NCI-H510A (cell line): ENCODE measurements around the gene MYL9.
"Not testable (repeated sequence)": the region's sequence is repeated elsewhere in the genome, so short reads cannot be mapped to it uniquely, and the experiment has no call there.

Source experiments
- DNase-seq: peaks from one replicate; lab custom pipeline; 2025; lab: John Stamatoyannopoulos, UW

MYL9 gene

DNA sequence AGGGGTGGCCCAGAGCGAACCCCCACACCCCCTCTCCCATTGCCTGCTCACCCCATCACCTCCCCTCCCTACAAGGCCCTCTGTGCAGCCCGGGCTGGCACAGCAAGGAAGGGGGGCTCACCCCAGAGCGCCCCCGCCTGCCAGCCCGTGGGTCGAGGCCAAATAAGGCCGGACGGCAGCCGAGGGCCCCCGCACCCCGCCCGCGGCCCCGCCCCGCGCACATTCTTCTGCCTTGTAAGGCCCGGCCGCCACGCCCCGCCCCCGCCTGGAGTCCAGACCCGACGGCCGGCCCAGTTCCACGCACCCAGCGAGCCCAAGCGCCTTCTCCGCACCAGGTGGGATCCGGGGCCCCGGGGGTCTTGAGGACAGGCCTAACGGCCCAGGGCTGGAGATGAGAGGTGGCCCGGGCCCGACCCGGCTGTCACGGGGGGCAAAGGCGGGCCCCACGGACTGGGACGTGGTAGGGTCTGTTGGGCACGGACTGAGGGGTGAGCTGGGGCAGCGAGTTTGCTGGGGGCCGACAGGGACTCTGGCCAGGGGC is at the start of gene MYL9:
Gene MYL9, plus strand, starts transcription at position 293 of the 541 bp plus-strand sequence. CDS start 3,366 bp downstream, outside the sequence.
- no peak for DNase-seq

GRCh38 chr20:36491901-36492617 is 49.3 kb upstream of the MYL9 start:
- no peak for DNase-seq

GRCh38 chr20:36493051-36493800 is 48.1 kb upstream of the MYL9 start:
- no peak for DNase-seq

DNA sequence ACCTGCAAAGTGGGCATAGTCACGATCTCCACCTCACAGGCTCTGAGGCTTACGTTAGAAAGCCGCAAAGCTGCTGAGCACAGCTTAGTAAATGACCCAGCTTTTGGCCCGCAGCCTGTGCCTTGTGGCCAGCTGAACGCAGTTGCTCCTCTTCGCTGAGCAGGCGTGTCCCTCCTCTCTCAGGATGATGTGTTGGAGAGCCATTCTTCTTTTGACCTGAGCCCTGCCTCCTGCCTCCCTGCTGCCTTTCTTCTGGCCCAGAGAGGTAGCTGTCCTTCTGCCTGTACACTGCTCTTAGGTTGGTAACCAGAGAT is 47.6 kb upstream of the MYL9 start:
- DNase-seq, result no peak

DNA sequence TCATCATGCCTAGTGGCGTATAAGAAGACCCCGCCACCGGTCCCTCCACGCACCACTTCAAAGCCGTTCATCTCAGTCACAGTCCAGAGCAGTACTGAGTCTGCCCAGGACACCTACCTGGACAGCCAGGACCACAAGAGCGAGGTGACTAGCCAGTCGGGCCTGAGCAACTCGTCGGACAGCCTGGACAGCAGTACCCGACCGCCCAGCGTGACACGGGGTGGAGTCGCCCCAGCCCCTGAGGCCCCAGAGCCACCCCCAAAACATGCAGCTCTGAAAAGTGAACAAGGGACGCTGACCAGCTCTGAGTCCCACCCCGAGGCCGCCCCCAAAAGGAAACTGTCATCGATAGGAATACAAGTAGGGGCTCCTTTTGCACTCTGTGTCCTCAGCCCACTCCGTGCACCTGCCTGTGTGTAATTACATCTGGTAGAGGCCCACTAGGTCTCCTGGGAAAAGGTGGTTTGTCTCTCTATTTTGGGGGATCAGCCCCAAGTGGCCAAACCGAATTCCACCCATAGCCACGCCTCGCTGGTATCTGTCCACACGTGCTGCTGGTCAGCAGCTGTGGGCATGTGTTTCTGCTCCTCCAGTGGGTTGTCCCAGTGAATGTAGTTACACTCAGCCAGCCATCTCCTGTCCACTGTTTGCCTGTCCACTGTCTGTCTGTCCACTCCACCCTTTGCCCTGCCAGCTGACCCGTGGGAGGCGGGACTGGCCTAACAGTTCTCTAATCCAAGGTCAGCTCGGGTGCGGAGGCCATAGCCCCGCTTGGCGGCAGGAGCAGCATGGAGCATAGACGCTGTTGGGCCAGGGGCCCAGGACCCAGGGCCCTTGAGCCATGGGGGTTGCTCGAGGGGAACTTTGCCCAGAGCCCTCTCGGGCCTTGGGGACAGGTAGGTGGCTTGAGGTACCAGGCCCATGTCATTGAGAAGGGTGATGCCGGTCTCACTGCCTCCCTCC is 44.3 kb upstream of the MYL9 start:
- no peak for DNase-seq

GRCh38 chr20:36497856-36498255 is 43.5 kb upstream of the MYL9 start:
- DNase-seq, result no peak

GRCh38 chr20:36498386-36499179 is 42.7 kb upstream of the MYL9 start:
- no peak for DNase-seq

DNA sequence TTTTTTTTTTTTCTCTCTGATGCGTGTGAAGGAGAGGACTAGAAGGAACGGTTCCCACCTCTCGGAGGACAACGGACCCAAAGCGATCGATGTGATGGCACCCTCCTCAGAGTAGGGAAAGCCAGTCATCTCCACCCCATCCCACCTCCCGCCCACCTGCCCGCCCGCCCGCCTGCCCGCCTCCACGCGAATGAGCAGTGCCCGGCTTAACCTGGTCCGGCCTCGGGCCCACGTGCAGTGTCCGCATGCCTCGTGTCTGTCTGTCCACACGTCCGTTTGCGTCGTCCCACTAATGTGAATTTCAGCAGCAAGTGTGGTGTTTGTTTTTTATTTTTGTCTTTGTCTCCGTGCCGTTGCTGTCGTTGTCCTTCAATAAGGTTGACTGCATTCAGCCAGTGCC is 42.1 kb upstream of the MYL9 start:
- no peak for DNase-seq

DNA sequence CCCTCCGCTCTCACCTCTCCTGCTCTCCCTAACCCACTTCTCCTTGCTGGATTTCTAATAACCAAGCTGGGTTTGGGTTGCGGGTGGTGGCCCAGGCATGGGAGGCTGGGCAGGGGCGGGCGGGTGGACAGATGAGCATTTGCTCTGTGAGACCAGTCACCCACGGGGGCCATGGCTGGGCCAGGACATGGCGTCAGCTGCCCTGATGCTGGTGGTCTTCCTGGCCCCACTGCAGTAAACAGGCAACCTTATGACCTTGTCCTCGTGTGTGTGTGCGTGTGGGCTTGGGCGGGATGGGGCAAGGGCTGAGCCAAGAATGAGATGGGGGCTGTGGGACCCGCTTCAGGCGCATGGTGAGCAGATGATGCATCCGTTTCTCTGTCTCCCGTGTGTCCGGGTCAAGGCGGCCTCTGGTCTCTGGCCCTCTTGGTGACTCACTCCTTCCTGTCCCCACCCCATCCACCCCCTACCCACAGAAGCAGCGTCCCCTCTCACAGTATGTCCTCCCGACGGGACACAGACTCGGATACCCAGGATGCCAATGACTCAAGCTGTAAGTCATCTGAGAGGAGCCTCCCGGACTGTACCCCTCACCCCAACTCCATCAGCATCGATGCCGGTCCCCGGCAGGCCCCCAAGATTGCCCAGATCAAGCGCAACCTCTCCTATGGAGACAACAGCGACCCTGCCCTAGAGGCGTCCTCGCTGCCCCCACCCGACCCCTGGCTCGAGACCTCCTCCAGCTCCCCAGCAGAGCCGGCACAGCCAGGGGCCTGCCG is 41.4 kb upstream of the MYL9 start:
- DNase-seq, result no peak

DNA sequence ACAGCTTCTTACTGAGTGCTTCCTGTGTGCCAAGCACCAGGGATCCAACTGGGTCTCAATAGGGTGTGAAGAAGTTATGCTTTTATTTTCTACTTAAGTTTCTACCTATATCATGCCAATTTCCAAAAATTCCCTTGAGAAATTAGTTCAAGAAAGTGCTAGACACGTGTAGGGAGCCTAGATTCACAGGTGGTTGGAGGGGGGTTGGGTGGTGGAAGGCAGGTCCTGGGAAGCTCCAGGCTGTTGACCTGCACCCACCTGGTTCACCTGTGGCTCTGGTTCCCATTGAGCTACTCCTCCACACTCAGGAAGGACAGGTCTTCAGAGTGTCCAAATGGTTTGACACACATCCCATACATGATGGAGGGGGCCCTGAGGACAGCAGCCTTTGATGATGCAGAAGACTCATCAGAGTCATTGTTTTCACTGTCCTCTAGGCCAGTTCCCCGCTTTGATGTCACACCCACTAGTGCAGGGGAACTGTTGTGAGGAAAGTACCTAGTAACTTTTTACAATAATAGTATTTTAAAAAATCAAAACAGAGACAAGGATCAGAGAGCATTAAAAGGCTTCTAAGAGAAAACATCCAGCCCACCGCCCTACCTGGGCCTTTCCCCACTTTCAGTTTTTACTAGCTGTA is 39.8 kb upstream of the MYL9 start:
- no peak for DNase-seq

DNA sequence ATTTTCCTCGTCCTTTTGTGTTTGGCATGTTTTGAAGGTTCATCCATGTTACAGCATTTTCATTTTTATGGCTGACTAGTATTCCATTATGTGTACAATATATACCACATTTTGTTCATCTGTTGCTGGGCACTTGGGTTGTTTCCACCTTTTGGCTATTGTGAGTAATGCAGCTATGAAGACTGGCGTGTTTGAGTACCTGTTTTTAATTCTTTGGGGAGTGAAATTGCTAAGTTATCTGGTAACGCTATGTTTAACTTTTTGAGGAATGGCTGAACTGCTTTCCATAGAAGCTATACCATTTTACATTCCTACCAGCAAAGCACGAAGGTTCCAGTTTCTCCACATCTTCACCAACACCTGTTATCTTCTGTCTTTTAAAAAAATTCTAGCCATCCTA is 37.0 kb upstream of the MYL9 start:
- DNase-seq, result no peak

DNA sequence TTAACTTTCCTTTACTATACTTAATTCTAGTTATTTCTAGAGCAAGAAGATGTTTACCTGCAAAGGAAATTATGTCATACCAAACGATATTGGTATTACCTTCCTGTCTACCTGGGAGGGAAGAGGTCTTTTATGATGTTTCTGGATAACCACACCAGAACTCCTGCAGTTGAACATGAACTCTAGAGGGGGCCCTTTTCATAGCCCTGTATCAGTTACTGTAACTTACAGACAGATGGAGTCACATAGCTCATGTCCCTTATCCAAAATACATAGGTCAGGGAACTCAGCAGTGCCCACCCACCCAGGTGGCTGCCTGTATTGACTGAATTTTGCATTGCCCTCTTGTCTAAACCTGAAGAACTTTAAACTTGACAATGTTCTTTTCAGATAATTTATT is 35.1 kb upstream of the MYL9 start:
- no peak for DNase-seq

DNA sequence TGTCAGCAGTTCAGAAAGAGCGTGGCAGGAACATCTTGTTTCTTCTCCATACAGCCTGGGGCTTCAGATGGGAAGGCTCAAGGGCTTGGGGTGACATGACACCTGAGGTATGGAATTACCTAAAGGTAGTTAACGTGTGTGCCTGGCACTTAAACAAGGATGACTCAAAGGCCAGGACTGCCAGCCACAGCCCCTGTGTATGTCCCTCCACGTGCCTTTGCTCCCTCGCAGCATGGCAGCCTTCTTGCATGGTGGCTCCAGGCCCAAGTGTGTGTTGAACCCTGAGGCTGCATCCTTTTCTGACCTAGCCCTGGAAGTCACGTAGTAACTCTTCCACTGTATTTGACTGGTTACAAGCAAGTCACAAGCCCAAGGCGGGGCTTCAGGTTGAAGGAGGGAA is 33.6 kb upstream of the MYL9 start:
- no peak for DNase-seq

DNA sequence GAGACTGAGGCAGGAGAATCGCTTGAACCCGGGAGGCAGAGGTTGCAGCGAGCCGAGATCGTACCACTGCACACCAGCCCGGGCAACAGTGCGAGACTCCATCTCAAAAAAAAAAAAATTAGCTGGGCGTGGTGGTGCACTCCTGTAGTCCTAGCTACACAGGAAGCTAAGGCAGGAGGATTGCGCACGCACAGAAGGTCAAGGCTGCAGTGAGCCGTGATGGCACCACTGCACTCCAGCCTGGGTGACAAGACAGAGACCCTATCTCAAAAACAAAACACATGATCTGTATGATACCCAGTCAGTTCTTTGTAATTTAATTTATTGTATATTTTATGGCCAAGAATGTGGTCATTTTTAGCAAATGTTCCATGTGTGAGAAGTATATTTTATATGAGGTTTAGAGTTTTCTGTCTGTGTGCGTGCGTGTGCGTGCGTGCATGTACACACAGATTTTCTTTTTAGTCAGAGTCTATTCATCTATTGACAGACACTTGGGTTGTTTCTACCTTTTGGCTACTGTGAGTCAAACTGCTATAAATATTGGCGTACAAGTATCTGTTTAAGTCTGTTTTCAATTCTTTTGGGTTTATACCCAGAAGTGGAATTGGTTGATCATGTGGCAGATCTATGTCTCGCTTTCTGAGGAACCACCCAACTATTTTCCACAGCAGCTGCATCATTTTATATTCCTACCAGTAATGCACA is 22.2 kb upstream of the MYL9 start:
- DNase-seq, result no peak

DNA sequence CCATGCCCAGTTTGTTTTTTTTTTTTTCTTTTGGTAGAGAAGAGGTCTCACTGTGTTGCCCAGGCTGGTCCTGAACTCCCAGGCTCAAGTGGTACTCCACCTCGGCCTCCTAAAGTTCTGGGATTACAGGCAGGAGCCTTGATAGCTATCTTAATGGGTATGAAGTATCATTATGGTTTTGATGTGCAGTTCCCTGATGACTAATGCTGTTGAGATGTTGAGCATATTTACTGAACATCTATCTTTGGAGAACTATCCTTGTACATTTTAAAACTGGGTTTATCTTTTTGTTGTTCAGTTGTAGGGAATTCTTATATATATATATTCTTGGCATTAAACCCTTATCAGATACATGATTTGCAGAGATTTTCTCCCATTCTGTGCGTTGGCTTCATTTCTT is 21.4 kb upstream of the MYL9 start:
- DNase-seq, result no peak

DNA sequence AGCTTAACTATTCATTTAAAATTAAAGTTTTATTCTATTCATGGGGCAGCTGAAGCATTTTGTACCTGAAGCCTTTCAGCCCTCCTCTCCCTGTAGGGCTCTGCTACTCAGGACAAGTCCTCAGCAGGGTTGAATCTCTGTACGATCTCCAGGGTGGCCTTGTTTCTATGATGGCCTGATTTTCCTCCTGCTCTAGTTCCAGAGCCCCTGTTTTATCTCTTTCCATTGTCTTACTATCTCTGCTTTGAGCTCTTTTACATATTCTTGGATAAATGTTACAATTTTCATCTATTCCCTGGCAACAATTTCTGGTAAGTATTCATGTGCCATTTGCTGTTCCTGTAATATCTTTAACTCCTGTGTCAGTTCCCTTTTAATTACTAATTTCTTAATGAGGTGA is 19.8 kb upstream of the MYL9 start:
- no peak for DNase-seq

DNA sequence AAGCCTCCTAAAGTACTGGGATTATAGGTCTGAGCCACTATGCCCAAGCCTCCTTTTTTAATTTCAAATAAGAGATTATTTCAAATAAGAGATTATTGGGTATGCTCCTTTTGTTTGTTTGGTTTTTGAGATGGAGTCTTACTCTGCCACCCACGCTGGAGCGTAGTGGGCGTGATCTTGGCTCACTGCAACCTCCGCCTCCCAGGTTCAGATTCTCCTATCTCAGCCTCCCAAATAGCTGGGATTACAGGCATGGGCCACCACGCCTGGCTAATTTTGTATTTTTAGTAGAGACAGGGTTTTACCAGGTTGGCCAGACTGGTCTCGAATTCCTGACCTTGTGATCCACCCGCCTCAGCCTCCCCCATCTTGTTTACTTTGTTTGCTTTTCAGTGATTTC is 18.9 kb upstream of the MYL9 start:
- DNase-seq, result not testable (repeated sequence)

DNA sequence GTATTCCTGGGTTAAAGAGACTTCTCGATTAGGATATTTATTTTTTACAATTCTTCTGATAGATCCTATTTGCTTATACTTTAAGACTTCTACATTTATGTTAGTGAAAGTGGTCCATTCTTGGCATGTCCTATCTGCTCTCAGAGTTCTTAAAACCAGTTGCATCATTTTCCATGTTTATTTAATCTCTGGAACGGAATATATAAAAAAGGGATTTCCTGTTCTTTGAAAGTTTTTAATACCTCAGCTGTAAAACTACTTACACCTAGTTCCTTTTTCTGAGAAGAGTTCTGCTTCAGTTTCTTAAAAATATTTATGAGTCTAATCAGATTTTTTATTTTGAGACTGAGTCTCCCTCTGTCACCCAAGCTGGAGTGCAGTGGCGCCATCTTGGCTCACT is 18.0 kb upstream of the MYL9 start:
- DNase-seq, result no peak

GRCh38 chr20:36525620-36526365 is 15.5 kb upstream of the MYL9 start:
- no peak for DNase-seq
